ENCODE data around the gene SRXN1. TPM values are rescaled to one million over a fixed set of nuclear protein-coding genes. Genes with fewer than 3 reads are reported as not detected.

The SRXN1 gene
- total and polyA plus RNA-seq, 2 donors (not counting 3 experiments of a cell fraction or from before 2014, with no cell fraction given), result 19.3 to 24.9 TPM

DNA sequence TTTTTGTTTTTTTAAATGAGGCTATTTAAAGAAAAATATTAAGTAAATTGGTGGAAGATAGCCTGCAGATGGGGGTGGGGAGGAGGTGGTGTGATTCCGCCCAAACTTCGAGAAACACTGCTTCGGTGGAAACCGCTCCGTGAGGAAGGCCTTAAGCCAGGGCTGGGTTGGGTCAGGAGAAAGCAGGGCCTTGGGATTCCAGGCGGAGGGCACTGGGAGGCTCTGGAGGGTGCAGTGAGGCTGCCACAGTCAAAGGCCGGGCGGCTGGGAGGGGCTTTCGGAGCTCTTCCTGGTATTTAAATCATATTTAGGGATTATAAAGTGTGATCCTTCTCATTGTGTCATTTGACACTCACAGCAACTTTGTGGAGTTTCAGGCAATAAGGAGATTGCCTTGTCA lies 44.8 kb upstream of the SRXN1 start:
- intact Hi-C loops (cut with micrococcal nuclease) (no loop called here), dilution Hi-C loops (cut with MboI; ENCODE audit: extremely low pct_ligation_motif_present, low sequenced_read_pairs) (no loop called here)
- no peaks in the 10 kb centered on the region for H3K9me3 ChIP-seq (replicated peaks; ENCODE audit: control insufficient read depth, insufficient read depth, low read length)
- H3K9ac ChIP-seq (replicated peaks; ENCODE audit: extremely low read depth, insufficient read depth, low read length), result no peak overlapping the region
- H3K27me3 ChIP-seq (ENCODE audit: control insufficient read depth in 2 of 2, insufficient read depth in 2 of 2, low read length in 2 of 2), result peaks cover 0 to 3% of the 10 kb centered on the region in 2 experiments
- BruUV-seq (replicated peaks), result no TSS peak
- FAIRE-seq, result no peak
- H3K4me2 ChIP-seq (ENCODE audit: insufficient read depth, low read length), result no peak overlapping the region
- TF ChIP-seq JUN (IDR thresholded peaks at IDR 0.05; ENCODE audit: borderline replicate concordance, insufficient read depth, insufficient read length, low read depth), result no peak
- no peak for TF ChIP-seq POLR2AphosphoS5 (IDR thresholded peaks at IDR 0.05; ENCODE audit: insufficient read depth, low read depth, low read length)
- TF ChIP-seq, protein P1, sequence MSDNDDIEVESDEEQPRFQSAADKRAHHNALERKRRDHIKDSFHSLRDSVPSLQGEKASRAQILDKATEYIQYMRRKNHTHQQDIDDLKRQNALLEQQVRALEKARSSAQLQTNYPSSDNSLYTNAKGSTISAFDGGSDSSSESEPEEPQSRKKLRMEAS (IDR thresholded peaks at IDR 0.05; ENCODE audit: insufficient read depth, insufficient read length), result no peak
- TF ChIP-seq, protein P2, sequence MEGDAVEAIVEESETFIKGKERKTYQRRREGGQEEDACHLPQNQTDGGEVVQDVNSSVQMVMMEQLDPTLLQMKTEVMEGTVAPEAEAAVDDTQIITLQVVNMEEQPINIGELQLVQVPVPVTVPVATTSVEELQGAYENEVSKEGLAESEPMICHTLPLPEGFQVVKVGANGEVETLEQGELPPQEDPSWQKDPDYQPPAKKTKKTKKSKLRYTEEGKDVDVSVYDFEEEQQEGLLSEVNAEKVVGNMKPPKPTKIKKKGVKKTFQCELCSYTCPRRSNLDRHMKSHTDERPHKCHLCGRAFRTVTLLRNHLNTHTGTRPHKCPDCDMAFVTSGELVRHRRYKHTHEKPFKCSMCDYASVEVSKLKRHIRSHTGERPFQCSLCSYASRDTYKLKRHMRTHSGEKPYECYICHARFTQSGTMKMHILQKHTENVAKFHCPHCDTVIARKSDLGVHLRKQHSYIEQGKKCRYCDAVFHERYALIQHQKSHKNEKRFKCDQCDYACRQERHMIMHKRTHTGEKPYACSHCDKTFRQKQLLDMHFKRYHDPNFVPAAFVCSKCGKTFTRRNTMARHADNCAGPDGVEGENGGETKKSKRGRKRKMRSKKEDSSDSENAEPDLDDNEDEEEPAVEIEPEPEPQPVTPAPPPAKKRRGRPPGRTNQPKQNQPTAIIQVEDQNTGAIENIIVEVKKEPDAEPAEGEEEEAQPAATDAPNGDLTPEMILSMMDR (IDR thresholded peaks at IDR 0.05; ENCODE audit: extremely low read depth in 1 of 2, insufficient read depth in 1 of 2, low read depth in 1 of 2, low read length in 2 of 2), result no peak
- no peak for TF ChIP-seq POLR2A (IDR thresholded peaks at IDR 0.05; ENCODE audit: low read depth, low read length)
- TF ChIP-seq MYC (IDR thresholded peaks at IDR 0.05; ENCODE audit: low read depth, low read length), result no peak
- no peak for TF ChIP-seq GATA2 (IDR thresholded peaks at IDR 0.05; ENCODE audit: insufficient read depth, insufficient read length, low read depth, low read length)
- TF ChIP-seq FOS (IDR thresholded peaks at IDR 0.05; ENCODE audit: borderline replicate concordance, insufficient read depth, low read length), result no peak
- no peak for TF ChIP-seq EZH2 (IDR thresholded peaks at IDR 0.05; ENCODE audit: borderline replicate concordance, low read depth, low read length, severe bottlenecking)
- ChIA-PET POLR2A (no interaction called here), CTCF (interaction anchor here (1.3 kb wide), 1 partner anchor 31 kb away, joined by 4 read pairs; no protein-coding TSS in a partner anchor)
- no peaks in the 10 kb centered on the region for H3K36me3 ChIP-seq (ENCODE audit: control insufficient read depth in 2 of 2, extremely low read depth in 1 of 2, insufficient read depth in 2 of 2, low read length in 2 of 2)
- no peak overlapping the region for H3K27ac ChIP-seq (ENCODE audit: insufficient read depth, low read depth, low read length)
- no peaks in the 10 kb centered on the region for H3K4me1 ChIP-seq (ENCODE audit: control insufficient read depth, extremely low read depth, insufficient read depth, low read length)
- no peaks in the 10 kb centered on the region for H3K9me1 ChIP-seq (replicated peaks; ENCODE audit: control insufficient read depth, extremely low read depth, insufficient read depth, low read length)
- no peaks in the 10 kb centered on the region for H4K20me1 ChIP-seq (replicated peaks; ENCODE audit: control insufficient read depth, extremely low read depth, insufficient read depth, low read length)
- no peak for DNase-seq (ENCODE audit: low read depth, low spot score)
- no peaks in the 10 kb centered on the region for H3K79me2 ChIP-seq (ENCODE audit: control insufficient read depth, insufficient read depth, low read length)
- H3K4me3 ChIP-seq (replicated peaks in 1 of 3; ENCODE audit: insufficient read depth in 1 of 3, low read depth in 1 of 3, low read length in 3 of 3), result no peak overlapping the region
- no peak overlapping the region for H2AFZ ChIP-seq (ENCODE audit: low read depth, low read length)
